Chondrocyte (in vitro differentiated cells): ENCODE data around the gene TMEM44. TPM values are rescaled to one million over a fixed set of nuclear protein-coding genes. Genes with fewer than 3 reads are reported as not detected.
A peak's percentile ranks its signal among the peaks of the same experiment; 100 is the strongest.
"Not testable (repeated sequence)": the region's sequence is repeated elsewhere in the genome, so short reads cannot be mapped to it uniquely, and the experiment has no call there.

Experiments used
- DNase-seq: peaks from one replicate; pipeline ENCODE4 v3.0.0; 2021; ENCODE audit warnings: mixed read lengths, low spot score
- H3K27ac Mint-ChIP-seq: one replicate; pipeline ENCODE4 v1.8.0; 2021; ENCODE audit warnings: mild to moderate bottlenecking, moderate library complexity, mixed read lengths; ENCODE audit not compliant: unreplicated experiment
- H3K27me3 Mint-ChIP-seq: 2 replicates; pipeline ENCODE4 v1.8.0; 2021; ENCODE audit warnings: low read depth, mixed read lengths
- H3K36me3 Mint-ChIP-seq: 2 replicates; pipeline ENCODE4 v1.8.0; 2021; ENCODE audit warnings: low read depth, mixed read lengths
- H3K4me1 Mint-ChIP-seq: 2 replicates; pipeline ENCODE4 v1.8.0; 2021; ENCODE audit warnings: low read depth, mild to moderate bottlenecking, mixed read lengths
- H3K4me3 Mint-ChIP-seq: one replicate; pipeline ENCODE4 v1.8.0; 2021; ENCODE audit warnings: mild to moderate bottlenecking, moderate library complexity, mixed read lengths; ENCODE audit not compliant: unreplicated experiment
- H3K9me3 Mint-ChIP-seq: 2 replicates; pipeline ENCODE4 v1.8.0; 2021; ENCODE audit warnings: low read depth, mixed read lengths
- CTCF ChIP-seq: fragments of 200-600 bp; sonication (generic); IDR thresholded peaks from 2 replicates; pipeline ENCODE4 v1.5.0; 2021; ENCODE audit warnings: antibody characterized with exemption, mild to moderate bottlenecking, moderate library complexity
- total RNA-seq: library from RNA; stranded (reverse); gene quantifications from 3 replicates; pipeline ENCODE4 v1.2.1, GENCODE V29; 2021

Gene TMEM44
- total RNA-seq, 1 donor from 2014 or later = 25.0 TPM

- no peak for DNase-seq
- Mint-ChIP-seq H3K36me3 (peaks cover 29% of the 10 kb centered on the region), H3K9me3 (no peaks in the 10 kb centered on the region), H3K27ac (no peak overlapping the region), H3K4me1 (no peaks in the 10 kb centered on the region), H3K4me3 (no peak overlapping the region), H3K27me3 (no peaks in the 10 kb centered on the region)
- TF ChIP-seq CTCF = no peak
These were observed 27.1 kb downstream of the TMEM44 start for GRCh38 chr3:194606163-194606562.

GRCh38 chr3:194605314-194605713, 27.9 kb downstream of the TMEM44 start:
- H3K27ac Mint-ChIP-seq, DNase-seq, H3K9me3 Mint-ChIP-seq, H3K4me1 Mint-ChIP-seq, H3K27me3 Mint-ChIP-seq, H3K4me3 Mint-ChIP-seq: not testable (repeated sequence)
- H3K36me3 Mint-ChIP-seq = peaks cover 25% of the 10 kb centered on the region

GRCh38 chr3:194604837-194605236, 28.4 kb downstream of the TMEM44 start:
- TF ChIP-seq CTCF = peak; percentile 68
- H3K4me1 Mint-ChIP-seq = peaks cover 7% of the 10 kb centered on the region
- DNase-seq = no peak
- H3K27me3 Mint-ChIP-seq = no peaks in the 10 kb centered on the region
- peaks cover 23% of the 10 kb centered on the region for H3K36me3 Mint-ChIP-seq
- no peaks in the 10 kb centered on the region for H3K9me3 Mint-ChIP-seq
- no peak overlapping the region for H3K4me3 Mint-ChIP-seq
- no peak overlapping the region for H3K27ac Mint-ChIP-seq

GRCh38 chr3:194604126-194604525, 29.1 kb downstream of the TMEM44 start:
- peaks cover 10% of the 10 kb centered on the region for H3K4me1 Mint-ChIP-seq
- no peak for DNase-seq
- TF ChIP-seq CTCF = no peak
- no peaks in the 10 kb centered on the region for H3K27me3 Mint-ChIP-seq
- H3K27ac Mint-ChIP-seq = no peak overlapping the region
- no peak overlapping the region for H3K4me3 Mint-ChIP-seq
- no peaks in the 10 kb centered on the region for H3K9me3 Mint-ChIP-seq
- peaks cover 21% of the 10 kb centered on the region for H3K36me3 Mint-ChIP-seq

- no peak for TF ChIP-seq CTCF
- H3K27ac Mint-ChIP-seq = no peak overlapping the region
- H3K9me3 Mint-ChIP-seq = no peaks in the 10 kb centered on the region
- H3K4me1 Mint-ChIP-seq = peaks cover 23% of the 10 kb centered on the region
- H3K27me3 Mint-ChIP-seq = no peaks in the 10 kb centered on the region
- peaks cover 24% of the 10 kb centered on the region for H3K36me3 Mint-ChIP-seq
- DNase-seq = no peak
- H3K4me3 Mint-ChIP-seq = no peak overlapping the region
These were observed 30.5 kb downstream of the TMEM44 start for GRCh38 chr3:194602669-194603171.

- Mint-ChIP-seq H3K36me3 (peaks cover 18% of the 10 kb centered on the region), H3K27ac (peak overlapping the region; percentile 67), H3K9me3 (no peaks in the 10 kb centered on the region), H3K27me3 (no peaks in the 10 kb centered on the region), H3K4me3 (no peak overlapping the region), H3K4me1 (peaks cover 30% of the 10 kb centered on the region)
- DNase-seq = no peak
- TF ChIP-seq CTCF = no peak
These were observed 34.3 kb downstream of the TMEM44 start for GRCh38 chr3:194598771-194599557.
